Fibroblast of villous mesenchyme (primary cell): ENCODE data around the gene SCN5A. TPM values are rescaled to one million over a fixed set of nuclear protein-coding genes. Genes with fewer than 3 reads are reported as not detected.

ENCODE experiments used
- DNase-seq: peaks from one replicate; pipeline ENCODE4 v3.0.0-alpha.2; 2010; ENCODE audit warnings: low read depth
- H3K4me3 ChIP-seq: 2 replicates; pipeline ENCODE4 v1.5.1; 2011; ENCODE audit warnings: low read depth, mild to moderate bottlenecking, low read length
- CTCF ChIP-seq: IDR thresholded peaks from 2 replicates; pipeline ENCODE4 v1.5.1; 2012; ENCODE audit warnings: low read depth, mild to moderate bottlenecking, low read length; ENCODE audit not compliant: insufficient read depth
- total RNA-seq: library from RNA; depleted of rRNA; stranded (reverse); fragments of >200 nt; gene quantifications from 2 replicates; pipeline ENCODE4 v1.2.3, GENCODE V29; 2012

Gene SCN5A
- total RNA-seq, 1 donor: 0.43 TPM

- no peak for DNase-seq
- no peak for TF ChIP-seq CTCF
- no peak overlapping the region for H3K4me3 ChIP-seq
These were observed 11.6 kb downstream of the SCN5A start for GRCh38 chr3:38637906-38638305.

- no peak for TF ChIP-seq CTCF
- DNase-seq: no peak
- H3K4me3 ChIP-seq: no peak overlapping the region
These were observed 12.6 kb downstream of the SCN5A start for GRCh38 chr3:38636881-38637280.

GRCh38 chr3:38636464-38636863, 13.0 kb downstream of the SCN5A start:
- no peak for DNase-seq
- no peak for TF ChIP-seq CTCF
- no peak overlapping the region for H3K4me3 ChIP-seq

GRCh38 chr3:38634111-38634510, 15.4 kb downstream of the SCN5A start:
- H3K4me3 ChIP-seq: no peak overlapping the region
- DNase-seq: peak; percentile 11
- no peak for TF ChIP-seq CTCF

- no peak overlapping the region for H3K4me3 ChIP-seq
- no peak for TF ChIP-seq CTCF
- DNase-seq: no peak
These were observed 16.5 kb downstream of the SCN5A start for GRCh38 chr3:38632989-38633388.

- no peak for DNase-seq
- no peak overlapping the region for H3K4me3 ChIP-seq
- no peak for TF ChIP-seq CTCF
These were observed 18.9 kb downstream of the SCN5A start for GRCh38 chr3:38630606-38631005.

GRCh38 chr3:38630070-38630469, 19.4 kb downstream of the SCN5A start:
- TF ChIP-seq CTCF: no peak
- DNase-seq: no peak
- H3K4me3 ChIP-seq: no peak overlapping the region
